Gastrocnemius medialis (tissue), 4 donors: Measurements from ENCODE around the gene SNX10. TPM values are rescaled to one million over a fixed set of nuclear protein-coding genes. Genes with fewer than 3 reads are reported as not detected.

ENCODE experiments used
- ATAC-seq, 2 donors: fragments of 150-250 bp; one replicate each; pipeline ENCODE4 v1.9.1; 2016
- DNase-seq, 2 donors: peaks; one replicate each; pipeline ENCODE4 v3.0.0-alpha.2; 2019
- H3K27ac ChIP-seq, 4 donors: fragments of 200-600 bp; sonication (generic); 1 replicate in 1 of 4; 2 replicates in 3 of 4; pipeline ENCODE4 v1.5.1; 2016 to 2018; ENCODE audit warnings: mild to moderate bottlenecking in 2 of 4, moderate library complexity in 1 of 4
- H3K27me3 ChIP-seq, 3 donors: fragments of 200-600 bp; sonication (generic) in 2 of 3; 1 replicate in 1 of 3; 2 replicates in 2 of 3; pipeline versions ENCODE4 v1.5.1 to v1.6.0; 2016 to 2019; ENCODE audit warnings: mild to moderate bottlenecking in 1 of 3, moderate library complexity in 1 of 3
- H3K36me3 ChIP-seq, 2 donors: fragments of 200-600 bp; sonication (generic) in 1 of 2; one replicate each; pipeline ENCODE4 v1.5.1; 2017 to 2018
- H3K4me1 ChIP-seq, 2 donors: fragments of 200-600 bp; sonication (generic) in 1 of 2; one replicate each; pipeline ENCODE4 v1.5.1; 2016 to 2017; ENCODE audit warnings: mild to moderate bottlenecking in 2 of 2
- H3K4me3 ChIP-seq, 4 donors: fragments of 200-600 bp; sonication (generic) in 3 of 4; 1 replicate in 1 of 4; 2 replicates in 3 of 4; pipeline ENCODE4 v1.5.1; 2016 to 2019; ENCODE audit warnings: mild to moderate bottlenecking in 2 of 4
- H3K9me3 ChIP-seq, 3 donors: fragments of 200-600 bp; sonication (generic) in 2 of 3; 1 replicate in 1 of 3; 2 replicates in 2 of 3; pipeline ENCODE4 v1.5.1; 2016 to 2019
- POLR2A ChIP-seq, 2 donors: fragments of 450-650 bp; IDR thresholded peaks; one replicate each; pipeline ENCODE4 v1.6.1; 2017; ENCODE audit warnings: antibody characterized with exemption in 2 of 2, mild to moderate bottlenecking in 2 of 2, moderate library complexity in 2 of 2
- in situ Hi-C, 4 donors: fragments of 200-750 bp; cut with MboI; loops; one replicate each; pipeline versions ENCODE4 v1.15.0 to v1.8.0; 2017; ENCODE audit warnings: low sequenced_read_pairs in 4 of 4
- intact Hi-C: fragments of 100-400 bp; cut with DNase I; formaldehyde crosslinking; loops from one replicate; pipeline ENCODE4 v1.15.1; 2023; ENCODE audit warnings: low total_unique reads
- total RNA-seq, 4 donors: library from RNA; depleted of rRNA; stranded (reverse); fragments of >200 nt; gene quantifications; one replicate each; pipeline versions ENCODE4 v1.1.0 to v1.2.3, GENCODE V29; 2016
- TF ChIP-seq, protein P1 (sequence below), 5 experiments: fragments of 450-650 bp in 3 of 5; fragments of 200-600 bp in 2 of 5; sonication (generic) in 2 of 5; IDR thresholded peaks in 4 of 5; conservative IDR thresholded peaks in 1 of 5; 1 replicate in 4 of 5; 2 replicates in 1 of 5; pipeline ENCODE4 v1.5.1; 2016 to 2019; ENCODE audit warnings: antibody characterized with exemption in 5 of 5, mild to moderate bottlenecking in 3 of 5, moderate library complexity in 3 of 5

Gene SNX10
- total RNA-seq, 4 donors from 2014 or later = 1.2 to 1.9 (median 1.3) TPM; not detected in 1

DNA sequence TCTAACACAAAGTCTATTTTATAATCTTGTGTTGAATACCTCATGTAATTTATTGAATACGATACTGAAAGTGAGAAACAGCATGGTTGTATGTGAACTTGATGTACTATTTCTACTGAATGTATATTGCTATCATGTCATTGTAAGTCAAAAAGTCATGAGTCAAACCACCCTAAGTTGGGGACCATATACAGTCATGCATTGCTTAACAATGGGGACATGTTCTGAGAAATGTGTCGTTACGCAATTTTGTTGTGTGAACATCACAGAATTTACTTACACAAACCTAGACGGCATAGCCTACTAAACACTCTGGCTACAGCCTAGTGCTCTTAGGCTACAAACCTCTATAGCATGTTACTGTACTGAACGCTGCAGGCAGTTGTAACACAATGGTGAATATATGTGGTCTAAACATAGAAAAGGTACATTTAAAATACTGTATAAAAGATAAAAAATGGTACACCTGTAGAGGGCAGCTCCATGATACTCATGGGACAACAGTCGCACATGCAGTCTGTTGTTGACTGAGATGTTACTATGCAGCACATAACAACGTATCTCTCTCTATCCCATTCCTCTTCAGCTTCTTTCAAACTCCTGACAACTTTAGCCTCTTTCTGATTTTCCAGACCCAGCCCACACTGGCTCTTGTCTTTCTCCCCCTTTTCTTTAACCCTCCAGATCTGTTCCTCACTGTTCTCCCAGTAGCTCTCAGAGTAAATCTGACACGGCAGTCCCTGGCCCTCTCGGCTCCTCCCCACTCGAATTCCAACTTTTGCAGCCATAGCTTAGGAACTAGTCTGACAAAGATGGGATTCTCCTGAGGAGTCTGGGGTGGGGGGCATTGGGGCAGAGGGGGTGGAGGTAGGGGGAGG is 90.1 kb downstream of the SNX10 start:
- no peaks in the 10 kb centered on the region for H3K36me3 ChIP-seq
- TF ChIP-seq, protein P1, sequence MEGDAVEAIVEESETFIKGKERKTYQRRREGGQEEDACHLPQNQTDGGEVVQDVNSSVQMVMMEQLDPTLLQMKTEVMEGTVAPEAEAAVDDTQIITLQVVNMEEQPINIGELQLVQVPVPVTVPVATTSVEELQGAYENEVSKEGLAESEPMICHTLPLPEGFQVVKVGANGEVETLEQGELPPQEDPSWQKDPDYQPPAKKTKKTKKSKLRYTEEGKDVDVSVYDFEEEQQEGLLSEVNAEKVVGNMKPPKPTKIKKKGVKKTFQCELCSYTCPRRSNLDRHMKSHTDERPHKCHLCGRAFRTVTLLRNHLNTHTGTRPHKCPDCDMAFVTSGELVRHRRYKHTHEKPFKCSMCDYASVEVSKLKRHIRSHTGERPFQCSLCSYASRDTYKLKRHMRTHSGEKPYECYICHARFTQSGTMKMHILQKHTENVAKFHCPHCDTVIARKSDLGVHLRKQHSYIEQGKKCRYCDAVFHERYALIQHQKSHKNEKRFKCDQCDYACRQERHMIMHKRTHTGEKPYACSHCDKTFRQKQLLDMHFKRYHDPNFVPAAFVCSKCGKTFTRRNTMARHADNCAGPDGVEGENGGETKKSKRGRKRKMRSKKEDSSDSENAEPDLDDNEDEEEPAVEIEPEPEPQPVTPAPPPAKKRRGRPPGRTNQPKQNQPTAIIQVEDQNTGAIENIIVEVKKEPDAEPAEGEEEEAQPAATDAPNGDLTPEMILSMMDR (IDR thresholded peaks at IDR 0.05 in 4 of 5, conservative IDR thresholded peaks at IDR 0.05 in 1 of 5) = no peak
- TF ChIP-seq POLR2A (IDR thresholded peaks at IDR 0.05) = no peak
- no peaks in the 10 kb centered on the region for H3K4me1 ChIP-seq
- peaks cover 28 to 36% (median 35%) of the 10 kb centered on the region in 3 donors for H3K27me3 ChIP-seq
- H3K4me3 ChIP-seq = no peak overlapping the region
- no peak for ATAC-seq
- intact Hi-C loops (no loop called here), in situ Hi-C loops (no loop called here)
- no peaks in the 10 kb centered on the region for H3K9me3 ChIP-seq
- no peak overlapping the region for H3K27ac ChIP-seq
- no peak for DNase-seq

DNA sequence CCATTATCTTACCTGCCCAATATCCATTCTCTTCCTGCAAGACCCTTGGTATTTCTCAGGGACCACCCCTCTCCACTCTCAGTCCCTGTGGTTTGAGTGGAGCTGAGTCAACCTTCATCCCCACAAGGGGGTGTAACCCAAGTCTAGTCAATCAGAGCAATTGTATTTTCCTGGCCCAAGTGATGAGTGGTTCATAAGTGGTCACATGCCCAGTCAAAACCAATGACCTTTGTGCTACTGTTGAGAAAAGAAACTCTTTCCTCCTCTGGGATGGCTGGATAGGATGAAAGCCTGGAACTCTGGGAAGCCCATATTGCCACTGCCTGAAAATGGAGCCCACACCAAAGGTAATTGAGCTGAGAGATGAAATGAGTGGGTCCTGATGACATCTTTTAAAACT is 93.6 kb downstream of the SNX10 start:
- Histone ChIP-seq H3K27me3 (peaks cover 0 to 18% (median 16%) of the 10 kb centered on the region in 3 donors), H3K36me3 (no peaks in the 10 kb centered on the region), H3K9me3 (no peaks in the 10 kb centered on the region), H3K27ac (no peak overlapping the region), H3K4me3 (no peak overlapping the region), H3K4me1 (no peaks in the 10 kb centered on the region)
- no peak for DNase-seq
- in situ Hi-C loops = no loop called here
- TF ChIP-seq, protein P1 (IDR thresholded peaks at IDR 0.05 in 4 of 5, conservative IDR thresholded peaks at IDR 0.05 in 1 of 5) = no peak
- no peak for TF ChIP-seq POLR2A (IDR thresholded peaks at IDR 0.05)
- no peak for ATAC-seq
- intact Hi-C loops = no loop called here

DNA sequence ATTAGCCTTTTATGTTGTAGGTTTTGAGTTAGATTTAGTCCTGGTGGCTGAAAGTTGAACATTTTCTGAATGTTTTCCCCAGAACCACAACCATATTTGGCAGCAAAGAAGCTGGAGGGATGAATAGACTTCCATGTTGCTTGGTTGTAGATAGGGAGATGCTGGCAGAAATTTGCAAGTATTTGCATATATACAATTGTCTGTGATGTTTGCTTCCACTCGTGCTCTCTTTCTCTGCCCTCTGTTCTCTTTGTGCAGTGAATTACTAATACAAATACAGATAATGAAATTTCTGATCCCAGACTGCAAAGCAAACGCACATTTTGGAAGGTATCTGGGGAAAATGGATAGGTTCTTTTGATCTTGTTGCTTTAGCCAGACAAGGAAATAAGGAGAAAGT is 96.1 kb downstream of the SNX10 start:
- Histone ChIP-seq H3K9me3 (no peaks in the 10 kb centered on the region), H3K4me1 (no peaks in the 10 kb centered on the region), H3K27ac (no peak overlapping the region), H3K27me3 (peaks cover 0 to 13% (median 11%) of the 10 kb centered on the region in 3 donors), H3K4me3 (no peak overlapping the region), H3K36me3 (no peaks in the 10 kb centered on the region)
- in situ Hi-C loops (no loop called here), intact Hi-C loops (no loop called here)
- ATAC-seq (no peak), DNase-seq (no peak)
- TF ChIP-seq POLR2A (IDR thresholded peaks at IDR 0.05) = no peak
- TF ChIP-seq, protein P1 (IDR thresholded peaks at IDR 0.05 in 4 of 5, conservative IDR thresholded peaks at IDR 0.05 in 1 of 5) = no peak

DNA sequence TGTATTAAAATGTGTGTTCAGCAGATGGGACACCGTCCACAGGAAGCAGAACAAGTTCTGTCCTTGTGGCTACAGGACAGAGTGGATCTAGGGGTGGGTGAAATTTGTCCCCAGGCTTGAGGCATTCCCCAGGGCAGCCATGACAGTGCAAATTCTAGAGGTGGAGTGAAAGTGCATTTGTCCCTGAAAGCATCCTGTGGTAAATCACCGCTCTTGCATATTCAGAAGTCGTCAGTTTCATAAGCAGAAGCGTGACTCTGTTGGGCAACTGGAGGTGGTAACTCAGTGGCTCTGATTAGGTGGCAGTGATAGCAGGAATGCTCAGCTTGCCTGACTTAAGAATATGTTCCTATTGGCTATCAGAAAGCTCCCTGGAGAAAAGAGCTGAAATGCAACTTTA is 96.6 kb downstream of the SNX10 start:
- H3K27me3 ChIP-seq = peaks cover 0 to 13% (median 11%) of the 10 kb centered on the region in 3 donors
- DNase-seq (no peak), ATAC-seq (no peak)
- H3K36me3 ChIP-seq = no peaks in the 10 kb centered on the region
- intact Hi-C loops (no loop called here), in situ Hi-C loops (no loop called here)
- H3K4me1 ChIP-seq = no peaks in the 10 kb centered on the region
- no peak for TF ChIP-seq POLR2A (IDR thresholded peaks at IDR 0.05)
- TF ChIP-seq, protein P1 (IDR thresholded peaks at IDR 0.05 in 4 of 5, conservative IDR thresholded peaks at IDR 0.05 in 1 of 5) = no peak
- H3K27ac ChIP-seq = no peak overlapping the region
- H3K9me3 ChIP-seq = no peaks in the 10 kb centered on the region
- H3K4me3 ChIP-seq = no peak overlapping the region
